IMR-90 (cell line): ENCODE measurements around the gene NRXN2. TPM values are rescaled to one million over a fixed set of nuclear protein-coding genes. Genes with fewer than 3 reads are reported as not detected.

ENCODE experiments used
- ATAC-seq: fragments of 200-7000 bp; cut with Tn5 transposase; 2 replicates; pipeline ENCODE4 v1.9.1; 2020; ENCODE audit warnings: low read depth, mild to moderate bottlenecking, moderate library complexity
- BruUV-seq: library from RNA; stranded (reverse); fragments of 400-500 nt; replicated peaks from 2 replicates; lab custom pipeline; 2021; lab: Mats Ljungman, UMichigan
- CTCF ChIA-PET: fragments of 300-600 bp; formaldehyde crosslinking; extraction: SDS; loops from one replicate; lab custom pipeline; 2021; ENCODE audit warnings: antibody characterized with exemption; lab: Yijun Ruan, JAX
- POLR2A ChIA-PET: fragments of 300-600 bp; sonication (Branson Sonifier 250); formaldehyde crosslinking; loops from one replicate; lab custom pipeline; 2022; ENCODE audit warnings: antibody characterized with exemption; ENCODE audit not compliant: unreplicated experiment; lab: Charles Lee
- DNase-seq: peaks from one replicate; pipeline ENCODE4 v3.0.0; 2013
- H2AFZ ChIP-seq: replicated peaks from 2 replicates; pipeline ENCODE3; 2013; ENCODE audit warnings: low read length, mild to moderate bottlenecking; ENCODE audit not compliant: poor library complexity
- H2AK5ac ChIP-seq: 2 replicates; pipeline ENCODE4 v1.6.1; 2013; ENCODE audit warnings: low read depth, low read length, inconsistent platforms
- H2AK9ac ChIP-seq: replicated peaks from 2 replicates; pipeline ENCODE3; 2013; ENCODE audit warnings: mild to moderate bottlenecking, low read depth, low read length, moderate library complexity; ENCODE audit not compliant: poor library complexity
- H2BK120ac ChIP-seq: 2 replicates; pipeline ENCODE4 v1.6.1; 2013; ENCODE audit warnings: low read depth, low read length, inconsistent platforms
- H2BK15ac ChIP-seq: 3 replicates; pipeline ENCODE4 v1.6.1; 2013; ENCODE audit warnings: low read depth, low read length, inconsistent platforms
- H2BK20ac ChIP-seq: 2 replicates; pipeline ENCODE4 v1.6.1; 2013; ENCODE audit warnings: low read depth, mild to moderate bottlenecking, inconsistent platforms, low read length, moderate library complexity
- H2BK5ac ChIP-seq: 2 replicates; pipeline ENCODE4 v1.6.1; 2013; ENCODE audit warnings: mild to moderate bottlenecking, low read depth, low read length, inconsistent platforms; ENCODE audit not compliant: poor library complexity, severe bottlenecking
- H3K14ac ChIP-seq: replicated peaks from 2 replicates; pipeline ENCODE4 v1.6.1; 2013; ENCODE audit warnings: low read depth, low read length, inconsistent platforms
- H3K18ac ChIP-seq: 2 replicates; pipeline ENCODE4 v1.6.1; 2013; ENCODE audit warnings: low read depth, low read length, control low read depth
- H3K23ac ChIP-seq: 2 replicates; pipeline ENCODE4 v1.6.1; 2013; ENCODE audit warnings: low read depth, low read length, inconsistent platforms
- H3K27ac ChIP-seq: 2 replicates; pipeline ENCODE4 v1.5.1; 2013; ENCODE audit warnings: mild to moderate bottlenecking, control low read depth, low read length; ENCODE audit not compliant: insufficient read depth
- H3K27me3 ChIP-seq: 2 replicates; pipeline ENCODE4 v1.6.1; 2013; ENCODE audit warnings: low read length; ENCODE audit not compliant: control insufficient read depth, insufficient read depth
- H3K36me3 ChIP-seq: 2 replicates; pipeline ENCODE4 v1.6.1; 2013; ENCODE audit warnings: low read length, mixed read lengths; ENCODE audit not compliant: control insufficient read depth, insufficient read depth
- H3K4ac ChIP-seq: 2 replicates; pipeline ENCODE4 v1.6.1; 2013; ENCODE audit warnings: low read depth, low read length, inconsistent platforms
- H3K4me1 ChIP-seq: 2 replicates; pipeline ENCODE4 v1.6.1; 2013; ENCODE audit warnings: low read length, mixed read lengths; ENCODE audit not compliant: control insufficient read depth, insufficient read depth
- H3K4me2 ChIP-seq: 2 replicates; pipeline ENCODE4 v1.6.1; 2013; ENCODE audit warnings: low read depth, mild to moderate bottlenecking, control low read depth, low read length, moderate library complexity
- H3K4me3 ChIP-seq: 2 replicates; pipeline ENCODE4 v1.5.1; 2013; ENCODE audit warnings: low read depth, mild to moderate bottlenecking, control low read depth, low read length, moderate library complexity; ENCODE audit not compliant: insufficient read depth
- H3K56ac ChIP-seq: 2 replicates; pipeline ENCODE4 v1.6.1; 2013; ENCODE audit warnings: low read length, inconsistent platforms; ENCODE audit not compliant: insufficient read depth; ENCODE audit errors: extremely low read depth
- H3K79me1 ChIP-seq, 2 experiments: 2 replicates each; pipeline ENCODE4 v1.6.1; 2013; ENCODE audit warnings: low read length in 2 of 2, inconsistent platforms in 1 of 2, low read depth in 1 of 2
- H3K9ac ChIP-seq: 2 replicates; pipeline ENCODE4 v1.6.1; 2013; ENCODE audit warnings: low read depth, low read length, control low read depth
- H3K9me1 ChIP-seq: 2 replicates; pipeline ENCODE4 v1.6.1; 2013; ENCODE audit warnings: low read length, inconsistent platforms; ENCODE audit not compliant: insufficient read depth
- H3K9me3 ChIP-seq: 2 replicates; pipeline ENCODE4 v1.6.1; 2013; ENCODE audit warnings: low read length; ENCODE audit not compliant: control insufficient read depth, insufficient read depth
- H4K20me1 ChIP-seq: 2 replicates; pipeline ENCODE4 v1.6.1; 2013; ENCODE audit warnings: low read length, inconsistent platforms; ENCODE audit not compliant: insufficient read depth
- H4K5ac ChIP-seq: 2 replicates; pipeline ENCODE4 v1.6.1; 2013; ENCODE audit warnings: mild to moderate bottlenecking, low read depth, low read length, control low read depth
- H4K8ac ChIP-seq, 2 experiments: 2 replicates each; pipeline ENCODE4 v1.6.1; 2013; ENCODE audit warnings: low read depth in 2 of 2, low read length in 2 of 2, control low read depth in 1 of 2, inconsistent platforms in 1 of 2
- H4K91ac ChIP-seq: 2 replicates; pipeline ENCODE4 v1.6.1; 2013; ENCODE audit warnings: low read depth, low read length, inconsistent platforms; ENCODE audit not compliant: insufficient read depth
- BHLHE40 ChIP-seq: fragments of 150-350 bp; IDR thresholded peaks from 2 replicates; pipeline ENCODE4 v1.6.1; 2016; ENCODE audit warnings: mild to moderate bottlenecking, low read depth, low read length
- CEBPB ChIP-seq: IDR thresholded peaks from 2 replicates; pipeline ENCODE4 v1.6.1; 2012; ENCODE audit warnings: low read depth, low read length, improper control_type of control experiment
- CHD1 ChIP-seq: IDR thresholded peaks from 2 replicates; pipeline ENCODE4 v1.6.1; 2012; ENCODE audit warnings: low read depth, low read length, improper control_type of control experiment
- MAFK ChIP-seq: IDR thresholded peaks from 2 replicates; pipeline ENCODE4 v1.6.1; 2012; ENCODE audit warnings: low read depth, low read length, improper control_type of control experiment
- MAZ ChIP-seq: IDR thresholded peaks from 2 replicates; pipeline ENCODE4 v1.6.1; 2012; ENCODE audit warnings: low read depth, mild to moderate bottlenecking, low read length, improper control_type of control experiment, moderate library complexity, borderline replicate concordance
- MXI1 ChIP-seq: IDR thresholded peaks from 2 replicates; pipeline ENCODE4 v1.6.1; 2012; ENCODE audit warnings: low read depth, mild to moderate bottlenecking, low read length, moderate library complexity, borderline replicate concordance
- NFE2L2 ChIP-seq: fragments of 150-350 bp; IDR thresholded peaks from 2 replicates; pipeline ENCODE4 v1.6.1; 2016; ENCODE audit warnings: low read depth, mild to moderate bottlenecking, low read length
- RAD21 ChIP-seq: IDR thresholded peaks from 2 replicates; pipeline ENCODE4 v1.6.1; 2012; ENCODE audit warnings: low read length, improper control_type of control experiment
- SMC3 ChIP-seq: fragments of 150-350 bp; IDR thresholded peaks from 2 replicates; pipeline ENCODE4 v1.6.1; 2016; ENCODE audit warnings: low read depth, mild to moderate bottlenecking, antibody characterized with exemption, low read length, moderate library complexity
- WGBS, 2 experiments: methylation state at CpG; one replicate each; pipeline versions ENCODE4 v1.1.5 to v1.1.7; 2013; ENCODE audit warnings: missing lambda C conversion rate in 2 of 2; ENCODE audit not compliant: insufficient read length in 1 of 2; ENCODE audit errors: extremely low coverage in 2 of 2; 5-methylcytosine and 5-hydroxymethylcytosine counted together
- dilution Hi-C: fragments of 300-500 bp; cut with HindIII; formaldehyde crosslinking; loops from one replicate; pipeline ENCODE4 v1.14.3; 2018; ENCODE audit warnings: low sequenced_read_pairs; ENCODE audit not compliant: unreplicated experiment
- in situ Hi-C: fragments of 300-500 bp; cut with MboI; formaldehyde crosslinking; loops from 3 replicates; pipeline ENCODE4 v1.14.3; 2019; ENCODE audit warnings: low sequenced_read_pairs, inconsistent platforms, mixed read lengths
- intact Hi-C: fragments of 100-400 bp; cut with micrococcal nuclease; formaldehyde crosslinking; loops from 2 replicates; pipeline ENCODE4 v1.10.0; 2022
- polyA plus RNA-seq, 3 experiments: library from polyadenylated mRNA; depleted of rRNA; stranded (reverse); fragments of >200 nt; gene quantifications; 2 replicates each; pipeline ENCODE4 v1.2.3, GENCODE V29; 2012; ENCODE audit warnings: low replicate concordance in 1 of 3
- total RNA-seq: library from RNA; depleted of rRNA; stranded (reverse); fragments of >200 nt; gene quantifications from 2 replicates; pipeline ENCODE4 v1.2.3, GENCODE V29; 2012
- TF ChIP-seq, protein P1 (sequence below): conservative IDR thresholded peaks from 2 replicates; pipeline ENCODE4 v1.5.1; 2012; ENCODE audit warnings: mild to moderate bottlenecking, low read depth, low read length, improper control_type of control experiment

The NRXN2 gene
- total and polyA plus RNA-seq, 2 of the 4 experiments (the other 2 are of a cell fraction): 0.18 to 0.22 TPM

DNA sequence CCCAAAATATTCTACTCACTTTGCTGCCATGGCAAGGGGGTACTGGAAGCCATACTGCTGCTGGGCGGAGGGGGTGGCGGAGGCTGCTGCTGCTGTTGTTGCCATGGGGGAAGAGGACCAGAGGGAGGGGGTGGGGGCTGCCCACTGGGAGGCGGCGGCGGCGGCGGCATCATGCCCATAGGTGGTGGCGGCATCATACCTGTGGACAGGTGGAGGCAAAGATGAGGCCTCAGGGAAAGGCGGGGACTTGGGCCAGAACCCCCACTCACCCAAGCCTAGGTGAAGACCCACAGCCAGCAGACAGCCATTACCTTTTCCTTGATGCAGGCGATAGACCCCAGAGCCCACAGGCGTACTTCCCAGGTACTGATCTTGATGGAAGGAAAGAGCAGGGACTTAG, 43.9 kb upstream of the NRXN2 start:
- no peaks in the 10 kb centered on the region for H3K27me3 ChIP-seq
- no peak overlapping the region for H4K5ac ChIP-seq
- H3K14ac ChIP-seq: no peak overlapping the region
- H3K36me3 ChIP-seq: peaks cover 94% of the 10 kb centered on the region
- H3K9me1 ChIP-seq: peaks cover 14% of the 10 kb centered on the region; the same call in 1 of the 2 replicates
- H4K8ac ChIP-seq: no peak overlapping the region
- no peak overlapping the region for H4K91ac ChIP-seq
- no TSS peak for BruUV-seq
- 100% methylated on average over 1 of the region's 11 CpGs; no CpG with 5 or more reads in 1 of the 2 experiments for WGBS, 2 experiments
- no peak for TF ChIP-seq SMC3
- no peak for TF ChIP-seq MXI1
- no peak for TF ChIP-seq MAFK
- no peak for TF ChIP-seq CHD1
- TF ChIP-seq, protein P1, sequence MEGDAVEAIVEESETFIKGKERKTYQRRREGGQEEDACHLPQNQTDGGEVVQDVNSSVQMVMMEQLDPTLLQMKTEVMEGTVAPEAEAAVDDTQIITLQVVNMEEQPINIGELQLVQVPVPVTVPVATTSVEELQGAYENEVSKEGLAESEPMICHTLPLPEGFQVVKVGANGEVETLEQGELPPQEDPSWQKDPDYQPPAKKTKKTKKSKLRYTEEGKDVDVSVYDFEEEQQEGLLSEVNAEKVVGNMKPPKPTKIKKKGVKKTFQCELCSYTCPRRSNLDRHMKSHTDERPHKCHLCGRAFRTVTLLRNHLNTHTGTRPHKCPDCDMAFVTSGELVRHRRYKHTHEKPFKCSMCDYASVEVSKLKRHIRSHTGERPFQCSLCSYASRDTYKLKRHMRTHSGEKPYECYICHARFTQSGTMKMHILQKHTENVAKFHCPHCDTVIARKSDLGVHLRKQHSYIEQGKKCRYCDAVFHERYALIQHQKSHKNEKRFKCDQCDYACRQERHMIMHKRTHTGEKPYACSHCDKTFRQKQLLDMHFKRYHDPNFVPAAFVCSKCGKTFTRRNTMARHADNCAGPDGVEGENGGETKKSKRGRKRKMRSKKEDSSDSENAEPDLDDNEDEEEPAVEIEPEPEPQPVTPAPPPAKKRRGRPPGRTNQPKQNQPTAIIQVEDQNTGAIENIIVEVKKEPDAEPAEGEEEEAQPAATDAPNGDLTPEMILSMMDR: no peak
- no peak for TF ChIP-seq MAZ
- TF ChIP-seq RAD21: no peak
- no peak for TF ChIP-seq BHLHE40
- TF ChIP-seq CEBPB: no peak
- TF ChIP-seq NFE2L2: no peak
- ATAC-seq (no peak), DNase-seq (no peak)
- ChIA-PET POLR2A (no interaction called here), CTCF (no interaction called here)
- dilution Hi-C loops (no loop called here), in situ Hi-C loops (no loop called here), intact Hi-C loops (loop anchor here (1.0 to 2.0 kb wide), 2 partner anchors 24 to 78 kb away; no protein-coding TSS in a partner anchor)
- H3K4me3 ChIP-seq: no peak overlapping the region
- no peak overlapping the region for H2BK15ac ChIP-seq
- H3K23ac ChIP-seq: no peak overlapping the region
- H3K4me1 ChIP-seq: peaks cover 13% of the 10 kb centered on the region
- H3K9ac ChIP-seq: no peak overlapping the region
- H2AFZ ChIP-seq: no peak overlapping the region
- no peak overlapping the region for H2BK20ac ChIP-seq
- H3K27ac ChIP-seq: no peak overlapping the region
- H2AK5ac ChIP-seq: no peak overlapping the region
- no peak overlapping the region for H2BK120ac ChIP-seq
- H2BK5ac ChIP-seq: no peak overlapping the region
- no peak overlapping the region for H3K4ac ChIP-seq
- peaks cover 44 to 88% of the 10 kb centered on the region in 2 experiments for H3K79me1 ChIP-seq
- H2AK9ac ChIP-seq: no peak overlapping the region
- no peak overlapping the region for H3K18ac ChIP-seq
- peaks cover 87% of the 10 kb centered on the region for H4K20me1 ChIP-seq
- H3K4me2 ChIP-seq: no peak overlapping the region
- no peaks in the 10 kb centered on the region for H3K9me3 ChIP-seq
- no peak overlapping the region for H3K56ac ChIP-seq
